ENCODE data around the gene ACSF3. TPM values are rescaled to one million over a fixed set of nuclear protein-coding genes. Genes with fewer than 3 reads are reported as not detected.

The ACSF3 gene
- total RNA-seq, 3 donors from 2014 or later (not counting 1 experiment from before 2014, with no cell fraction given), result 45.0 to 71.4 (median 51.6) TPM

DNA sequence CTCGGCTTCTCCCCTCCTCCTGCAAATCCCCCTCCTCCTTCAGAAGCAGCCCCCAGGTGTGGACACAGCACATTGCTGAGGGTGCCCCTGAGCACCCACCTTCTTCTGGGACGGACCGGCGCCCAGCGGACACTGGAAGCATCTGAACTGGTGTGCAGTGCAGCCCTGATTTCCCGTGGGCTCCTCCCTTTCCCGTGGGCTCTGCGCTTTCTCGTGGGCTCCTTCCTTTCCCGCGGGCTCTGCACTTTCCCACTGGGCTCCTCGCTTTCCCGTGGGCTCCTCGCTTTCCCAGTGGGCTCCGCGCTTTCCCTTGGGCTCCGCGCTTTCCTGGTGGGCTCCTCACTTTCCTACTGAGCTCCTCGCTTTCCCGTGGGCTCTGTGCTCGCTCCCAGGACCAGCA is 32.6 kb upstream of the ACSF3 start:
- Mint-ChIP-seq H3K27me3 (ENCODE audit: low read depth in 2 of 2) (peaks cover 0 to 2% of the 10 kb centered on the region in 2 donors), H3K36me3 (no peaks in the 10 kb centered on the region), H3K4me1 (no peaks in the 10 kb centered on the region), H3K9me3 (no peaks in the 10 kb centered on the region), H3K4me3 (no peak overlapping the region), H3K27ac (no peak overlapping the region)
- H3K9me3 ChIP-seq (ENCODE audit: control insufficient read depth, insufficient read depth, low read length), result no peaks in the 10 kb centered on the region
- H3K4me1 ChIP-seq (ENCODE audit: control insufficient read depth, insufficient read depth, low read length), result peaks cover 20% of the 10 kb centered on the region
- H3K36me3 ChIP-seq (ENCODE audit: control insufficient read depth, insufficient read depth, low read length), result no peaks in the 10 kb centered on the region
- no peak overlapping the region for H3K27ac ChIP-seq (ENCODE audit: low read length)
- TF ChIP-seq, protein P1, sequence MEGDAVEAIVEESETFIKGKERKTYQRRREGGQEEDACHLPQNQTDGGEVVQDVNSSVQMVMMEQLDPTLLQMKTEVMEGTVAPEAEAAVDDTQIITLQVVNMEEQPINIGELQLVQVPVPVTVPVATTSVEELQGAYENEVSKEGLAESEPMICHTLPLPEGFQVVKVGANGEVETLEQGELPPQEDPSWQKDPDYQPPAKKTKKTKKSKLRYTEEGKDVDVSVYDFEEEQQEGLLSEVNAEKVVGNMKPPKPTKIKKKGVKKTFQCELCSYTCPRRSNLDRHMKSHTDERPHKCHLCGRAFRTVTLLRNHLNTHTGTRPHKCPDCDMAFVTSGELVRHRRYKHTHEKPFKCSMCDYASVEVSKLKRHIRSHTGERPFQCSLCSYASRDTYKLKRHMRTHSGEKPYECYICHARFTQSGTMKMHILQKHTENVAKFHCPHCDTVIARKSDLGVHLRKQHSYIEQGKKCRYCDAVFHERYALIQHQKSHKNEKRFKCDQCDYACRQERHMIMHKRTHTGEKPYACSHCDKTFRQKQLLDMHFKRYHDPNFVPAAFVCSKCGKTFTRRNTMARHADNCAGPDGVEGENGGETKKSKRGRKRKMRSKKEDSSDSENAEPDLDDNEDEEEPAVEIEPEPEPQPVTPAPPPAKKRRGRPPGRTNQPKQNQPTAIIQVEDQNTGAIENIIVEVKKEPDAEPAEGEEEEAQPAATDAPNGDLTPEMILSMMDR (IDR thresholded peaks at IDR 0.05), result no peak
- no peak for DNase-seq
- ATAC-seq, result no peak
- no peak overlapping the region for H3K4me3 ChIP-seq (ENCODE audit: low read length)
- intact Hi-C loops (cut with micrococcal nuclease), result no loop called here
- H3K27me3 ChIP-seq (ENCODE audit: control insufficient read depth, insufficient read depth, low read length), result no peaks in the 10 kb centered on the region
- 89% methylated on average over 21 of the region's 21 CpGs for WGBS (ENCODE audit: insufficient coverage)

- H3K27ac ChIP-seq (ENCODE audit: low read length), result no peak overlapping the region
- Mint-ChIP-seq H3K27ac (no peak overlapping the region), H3K36me3 (no peaks in the 10 kb centered on the region), H3K4me3 (no peak overlapping the region), H3K9me3 (no peaks in the 10 kb centered on the region), H3K4me1 (no peaks in the 10 kb centered on the region), H3K27me3 (ENCODE audit: low read depth in 2 of 2) (peaks cover 0 to 3% of the 10 kb centered on the region in 2 donors)
- intact Hi-C loops (cut with micrococcal nuclease), result no loop called here
- no peak overlapping the region for H3K4me3 ChIP-seq (ENCODE audit: low read length)
- ATAC-seq (no peak), DNase-seq (no peak)
- 80% methylated on average over 17 of the region's 17 CpGs for WGBS (ENCODE audit: insufficient coverage)
- no peaks in the 10 kb centered on the region for H3K36me3 ChIP-seq (ENCODE audit: control insufficient read depth, insufficient read depth, low read length)
- H3K9me3 ChIP-seq (ENCODE audit: control insufficient read depth, insufficient read depth, low read length), result no peaks in the 10 kb centered on the region
- peaks cover 20% of the 10 kb centered on the region for H3K4me1 ChIP-seq (ENCODE audit: control insufficient read depth, insufficient read depth, low read length)
- no peaks in the 10 kb centered on the region for H3K27me3 ChIP-seq (ENCODE audit: control insufficient read depth, insufficient read depth, low read length)
- TF ChIP-seq, protein P1 (IDR thresholded peaks at IDR 0.05), result no peak
These were observed 31.9 kb upstream of the ACSF3 start for GRCh38 chr16:89061590-89062380.

- no peak for ATAC-seq
- peaks cover 0 to 3% of the 10 kb centered on the region in 2 donors for H3K27me3 Mint-ChIP-seq (ENCODE audit: low read depth in 2 of 2)
- H3K4me3 ChIP-seq (ENCODE audit: low read length), result no peak overlapping the region
- no peak overlapping the region for H3K27ac Mint-ChIP-seq
- DNase-seq, result no peak
- no peaks in the 10 kb centered on the region for H3K9me3 ChIP-seq (ENCODE audit: control insufficient read depth, insufficient read depth, low read length)
- no peaks in the 10 kb centered on the region for H3K36me3 ChIP-seq (ENCODE audit: control insufficient read depth, insufficient read depth, low read length)
- WGBS (ENCODE audit: insufficient coverage), result 90% methylated on average over 30 of the region's 30 CpGs
- intact Hi-C loops (cut with micrococcal nuclease), result no loop called here
- TF ChIP-seq, protein P1 (IDR thresholded peaks at IDR 0.05), result no peak
- H3K4me3 Mint-ChIP-seq, result no peak overlapping the region
- no peaks in the 10 kb centered on the region for H3K36me3 Mint-ChIP-seq
- no peaks in the 10 kb centered on the region for H3K4me1 Mint-ChIP-seq
- H3K27me3 ChIP-seq (ENCODE audit: control insufficient read depth, insufficient read depth, low read length), result no peaks in the 10 kb centered on the region
- peaks cover 25% of the 10 kb centered on the region for H3K4me1 ChIP-seq (ENCODE audit: control insufficient read depth, insufficient read depth, low read length)
- no peaks in the 10 kb centered on the region for H3K9me3 Mint-ChIP-seq
- no peak overlapping the region for H3K27ac ChIP-seq (ENCODE audit: low read length)
These were observed 31.0 kb upstream of the ACSF3 start for GRCh38 chr16:89062389-89063345.

Measured in natural killer cell (primary cell).